Right lobe of liver (tissue), 6 donors: ENCODE measurements around the gene MBOAT1. TPM values are rescaled to one million over a fixed set of nuclear protein-coding genes. Genes with fewer than 3 reads are reported as not detected.

Source experiments
- ATAC-seq, 4 donors: fragments of 200-7000 bp; cut with Tn5 transposase; one replicate each; pipeline ENCODE4 v1.9.1; 2020; ENCODE audit warnings: mild to moderate bottlenecking in 4 of 4, moderate library complexity in 4 of 4
- DNase-seq, 3 donors: peaks; one replicate each; pipeline ENCODE4 v3.0.0-alpha.2; 2020
- H3K27ac ChIP-seq, 3 donors: fragments of 200-600 bp; one replicate each; pipeline ENCODE4 v1.8.0; 2022
- H3K27me3 ChIP-seq, 2 donors: fragments of 200-600 bp; one replicate each; pipeline ENCODE4 v1.8.0; 2022
- H3K36me3 ChIP-seq, 4 donors: fragments of 200-600 bp; sonication (generic) in 1 of 4; one replicate each; pipeline versions ENCODE4 v1.5.1 to v1.8.0; 2017 to 2022; ENCODE audit warnings: control low read depth in 1 of 4
- H3K4me1 ChIP-seq, 4 donors: fragments of 200-600 bp; sonication (generic) in 1 of 4; one replicate each; pipeline versions ENCODE4 v1.5.1 to v1.8.0; 2017 to 2022; ENCODE audit warnings: control low read depth in 1 of 4
- H3K4me3 ChIP-seq, 3 donors: fragments of 200-600 bp; one replicate each; pipeline ENCODE4 v1.8.0; 2022
- H3K9me3 ChIP-seq, 4 donors: fragments of 200-600 bp; sonication (generic) in 1 of 4; one replicate each; pipeline versions ENCODE4 v1.5.1 to v1.8.0; 2017 to 2022; ENCODE audit warnings: control low read depth in 1 of 4
- CTCF ChIP-seq, 4 donors: fragments of 200-600 bp in 3 of 4; fragments of 450-650 bp in 1 of 4; IDR thresholded peaks; one replicate each; pipeline versions ENCODE4 v1.5.1 to v1.8.0; 2016 to 2022; ENCODE audit warnings: antibody characterized with exemption in 4 of 4, mild to moderate bottlenecking in 2 of 4
- POLR2A ChIP-seq: fragments of 450-650 bp; IDR thresholded peaks from one replicate; pipeline ENCODE4 v1.6.1; 2017; ENCODE audit warnings: antibody characterized with exemption, mild to moderate bottlenecking
- WGBS: methylation state at CpG from one replicate; pipeline ENCODE4 v1.1.6; 2018; ENCODE audit warnings: low coverage, low lambda C conversion rate; ENCODE audit not compliant: insufficient coverage; ENCODE audit errors: missing lambda C conversion rate; 5-methylcytosine and 5-hydroxymethylcytosine counted together
- intact Hi-C, 2 donors: fragments of 100-400 bp; cut with DNase I; formaldehyde crosslinking; loops; one replicate each; pipeline versions ENCODE4 v1.11.2 to v1.14.1; 2022
- total RNA-seq, 6 experiments: library from RNA; depleted of rRNA in 2 of 6; stranded (reverse); fragments of >200 nt in 2 of 6; fragmentation: NEBNext Ultra II Directional in 3 of 6; extraction: Animal tissue kit (Norgen Biotek cat#: 25700) in 3 of 6; gene quantifications; one replicate each; pipeline versions ENCODE4 v1.1.0 to v1.2.4, GENCODE V29; 2016 to 2023
- donor health status: DM: no; HTN: yes; CAD: no.
- donor health status: DM: no; HTN: no; CAD: no.
- donor health status: DM: no; HTN: no; CAD: no.
- donor health status: DM: no; HTN: yes; CAD: no.
- donor health status: DM: no; HTN: yes; CAD: no.

Gene MBOAT1
- total RNA-seq, 6 experiments from 2014 or later, result 3.6 to 10.0 (median 5.9) TPM

GRCh38 chr6:20235041-20235440, 22.8 kb upstream of the MBOAT1 start:
- 83% methylated on average over 5 of the region's 6 CpGs for WGBS
- H3K27me3 ChIP-seq, result no peaks in the 10 kb centered on the region
- TF ChIP-seq CTCF (IDR thresholded peaks at IDR 0.05) (no peak), POLR2A (no peak)

DNA sequence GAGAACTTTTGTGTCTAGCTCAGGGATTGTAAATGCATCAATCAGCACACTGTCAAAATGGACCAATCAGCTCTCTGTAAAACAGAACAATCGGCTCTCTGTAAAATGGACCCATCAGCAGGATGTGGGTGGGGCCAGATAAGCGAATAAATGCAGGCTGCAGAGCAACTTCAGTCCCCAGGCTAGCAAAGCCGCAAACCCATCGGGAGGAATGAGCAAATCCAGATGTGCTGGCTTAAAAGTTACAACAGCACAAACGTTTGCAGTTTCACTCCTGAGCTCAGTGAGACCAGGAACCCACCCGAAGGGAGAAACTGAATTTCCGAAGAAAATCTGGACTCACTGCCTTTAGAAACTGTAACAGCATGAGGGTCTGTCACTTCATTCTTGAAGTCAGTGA, 21.9 kb upstream of the MBOAT1 start:
- no peak for DNase-seq
- Histone ChIP-seq H3K4me3 (no peak overlapping the region), H3K27ac (no peak overlapping the region), H3K4me1 (peaks cover 0 to 7% (median 0%) of the 10 kb centered on the region in 4 donors), H3K27me3 (no peaks in the 10 kb centered on the region), H3K9me3 (no peaks in the 10 kb centered on the region), H3K36me3 (no peaks in the 10 kb centered on the region)
- no peak for ATAC-seq
- intact Hi-C loops, result no loop called here
- WGBS, result 59% methylated on average over 4 of the region's 7 CpGs
- TF ChIP-seq POLR2A, result no peak
- TF ChIP-seq CTCF (IDR thresholded peaks at IDR 0.05), result no peak

More at GRCh38 chr6:20235041-20235440, 22.8 kb upstream of the MBOAT1 start:
- Histone ChIP-seq H3K9me3 (no peaks in the 10 kb centered on the region), H3K4me1 (peaks cover 0 to 7% (median 0%) of the 10 kb centered on the region in 4 donors), H3K27ac (no peak overlapping the region), H3K4me3 (no peak overlapping the region), H3K36me3 (no peaks in the 10 kb centered on the region)
- DNase-seq (no peak), ATAC-seq (no peak)
- intact Hi-C loops, result no loop called here

DNA sequence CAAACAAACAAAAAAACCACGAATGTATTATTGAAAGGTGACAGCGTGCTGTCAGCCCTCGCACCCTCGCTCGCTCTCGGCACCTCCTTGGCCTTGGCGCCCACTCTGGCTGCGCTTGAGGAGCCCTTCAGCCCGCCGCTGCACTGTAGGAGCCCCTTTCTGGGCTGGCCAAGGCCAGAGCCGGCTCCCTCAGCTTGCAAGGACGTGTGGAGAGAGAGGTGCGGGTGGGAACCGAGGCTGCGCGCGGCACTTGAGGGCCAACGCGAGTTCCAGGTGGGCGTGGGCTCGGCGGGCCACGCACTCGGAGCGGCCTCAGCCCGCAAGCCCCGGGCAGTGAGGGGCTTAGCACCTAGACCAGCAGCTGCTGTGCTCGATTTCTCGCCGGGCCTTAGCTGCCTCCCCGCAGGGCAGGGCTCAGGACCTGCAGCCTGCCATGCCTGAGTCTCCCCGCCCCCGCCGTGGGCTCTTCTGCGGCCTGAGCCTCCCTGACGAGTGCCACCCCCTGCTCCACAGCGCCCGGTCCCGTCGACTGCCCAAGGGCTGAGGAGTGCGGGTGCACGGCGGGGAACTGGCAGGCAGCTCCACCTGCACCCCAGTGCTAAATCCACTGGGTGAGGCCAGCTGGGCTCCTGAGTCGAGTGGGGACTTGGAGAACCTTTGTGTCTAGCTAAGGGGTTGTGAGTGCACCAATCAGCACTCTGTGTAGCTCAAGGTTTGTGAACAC, 20.9 kb upstream of the MBOAT1 start:
- H3K36me3 ChIP-seq, result no peaks in the 10 kb centered on the region
- H3K27me3 ChIP-seq, result no peaks in the 10 kb centered on the region
- no peak for DNase-seq
- H3K9me3 ChIP-seq, result no peaks in the 10 kb centered on the region
- ATAC-seq, result no peak
- TF ChIP-seq CTCF (IDR thresholded peaks at IDR 0.05) (no peak), POLR2A (no peak)
- no peak overlapping the region for H3K4me3 ChIP-seq
- peaks cover 0 to 7% (median 0%) of the 10 kb centered on the region in 4 donors for H3K4me1 ChIP-seq
- WGBS, result 96% methylated on average over 9 of the region's 44 CpGs
- H3K27ac ChIP-seq, result no peak overlapping the region
- intact Hi-C loops, result no loop called here

- Histone ChIP-seq H3K4me1 (peaks cover 0 to 7% (median 0%) of the 10 kb centered on the region in 4 donors), H3K9me3 (no peaks in the 10 kb centered on the region), H3K27ac (no peak overlapping the region), H3K4me3 (no peak overlapping the region), H3K36me3 (no peaks in the 10 kb centered on the region), H3K27me3 (no peaks in the 10 kb centered on the region)
- DNase-seq (no peak), ATAC-seq (no peak)
- WGBS, result 88% methylated on average over 2 of the region's 2 CpGs
- intact Hi-C loops, result no loop called here
- no peak for TF ChIP-seq POLR2A
- no peak for TF ChIP-seq CTCF (IDR thresholded peaks at IDR 0.05)
Measured at GRCh38 chr6:20232188-20232587, 19.9 kb upstream of the MBOAT1 start.
